Prostate gland (tissue), 2 donors: Measurements from ENCODE around the gene FHDC1. TPM values are rescaled to one million over a fixed set of nuclear protein-coding genes. Genes with fewer than 3 reads are reported as not detected.

Experiments
- DNase-seq: peaks from one replicate; pipeline ENCODE4 v3.0.0-alpha.2; 2019; ENCODE audit warnings: low spot score
- H3K27ac ChIP-seq, 2 donors: fragments of 200-600 bp; sonication (generic); 2 replicates each; pipeline ENCODE4 v1.5.1; 2017 to 2019
- H3K27me3 ChIP-seq: fragments of 200-600 bp; sonication (generic); replicated peaks from 2 replicates; pipeline ENCODE4 v1.5.1; 2019; ENCODE audit not compliant: insufficient read depth
- H3K36me3 ChIP-seq, 2 donors: fragments of 200-600 bp; sonication (generic); 1 replicate in 1 of 2; 2 replicates in 1 of 2; pipeline versions ENCODE4 v1.5.1 to v1.8.1; 2017 to 2019
- H3K4me1 ChIP-seq: fragments of 200-600 bp; sonication (generic); replicated peaks from 2 replicates; pipeline ENCODE4 v1.5.1; 2019
- H3K4me3 ChIP-seq, 2 donors: fragments of 200-600 bp; sonication (generic); 2 replicates each; pipeline ENCODE4 v1.5.1; 2017 to 2019
- H3K9me3 ChIP-seq: fragments of 200-600 bp; sonication (generic); 2 replicates; pipeline ENCODE4 v1.5.1; 2017
- CTCF ChIP-seq, 4 experiments: fragments of 200-600 bp in 2 of 4; fragments of 450-650 bp in 2 of 4; sonication (generic) in 2 of 4; IDR thresholded peaks; 1 replicate in 3 of 4; 2 replicates in 1 of 4; pipeline ENCODE4 v1.5.1; 2016 to 2019; ENCODE audit warnings: antibody characterized with exemption in 4 of 4, mild to moderate bottlenecking in 2 of 4, moderate library complexity in 2 of 4
- POLR2A ChIP-seq: fragments of 450-650 bp; IDR thresholded peaks from one replicate; pipeline ENCODE4 v1.6.1; 2016; ENCODE audit warnings: antibody characterized with exemption, mild to moderate bottlenecking
- POLR2AphosphoS5 ChIP-seq: sonication (generic); formaldehyde crosslinking; IDR thresholded peaks from one replicate; pipeline ENCODE4 v1.6.1; 2017; ENCODE audit warnings: antibody characterized with exemption
- WGBS: methylation state at CpG from one replicate; pipeline ENCODE4 v1.1.5; 2018; 5-methylcytosine and 5-hydroxymethylcytosine counted together
- intact Hi-C: fragments of 100-400 bp; cut with DNase I; formaldehyde crosslinking; loops from one replicate; pipeline ENCODE4 v1.14.2; 2022
- total RNA-seq, 2 donors: library from RNA; depleted of rRNA; stranded (reverse); fragments of >200 nt; gene quantifications; one replicate each; pipeline ENCODE4 v1.1.0, GENCODE V29; 2016

The FHDC1 gene
- total RNA-seq, 2 donors from 2014 or later: 11.0 to 15.3 TPM

DNA sequence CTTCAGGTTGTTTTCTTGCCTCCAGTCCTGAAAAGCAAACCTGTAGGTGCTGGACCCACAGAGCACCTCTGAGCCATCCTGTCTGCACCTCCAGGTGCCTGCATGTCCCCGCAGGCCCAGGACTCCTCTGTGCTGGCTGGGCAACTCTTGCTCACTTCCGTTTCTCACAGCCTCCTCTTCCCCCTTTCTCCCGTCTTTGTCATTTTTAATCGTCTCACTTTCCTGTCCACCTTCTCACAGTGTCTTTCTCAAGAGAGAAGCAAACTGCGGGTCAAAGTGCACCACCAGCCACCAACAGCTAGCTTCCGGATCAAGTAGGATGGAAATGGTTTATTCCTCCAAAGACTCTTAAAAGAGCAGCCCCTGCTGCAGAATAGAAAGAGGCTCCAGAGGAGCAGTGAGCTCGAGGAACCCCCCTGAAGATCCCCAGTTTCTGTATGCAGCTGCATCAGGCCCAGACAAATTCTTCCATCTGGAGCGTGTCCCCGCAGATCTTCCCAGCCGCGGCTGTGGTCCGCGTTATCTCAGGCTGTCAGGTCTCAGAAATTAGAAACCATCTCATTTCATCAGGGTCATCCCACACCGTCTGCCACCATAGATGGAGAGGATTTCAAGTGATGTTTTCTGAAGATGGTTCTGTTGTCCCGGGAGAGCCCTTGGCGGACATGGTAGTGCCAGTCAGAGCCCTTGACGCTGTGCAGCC is 87.7 kb downstream of the FHDC1 start:
- H3K4me1 ChIP-seq: no peaks in the 10 kb centered on the region
- intact Hi-C loops: no loop called here
- peak overlapping the region; percentile 11 to 60 for H3K27ac ChIP-seq
- H3K36me3 ChIP-seq: no peaks in the 10 kb centered on the region
- H3K27me3 ChIP-seq: no peaks in the 10 kb centered on the region
- H3K9me3 ChIP-seq: no peaks in the 10 kb centered on the region
- DNase-seq: peak; percentile 42
- H3K4me3 ChIP-seq: no peak overlapping the region
- no peak for TF ChIP-seq POLR2AphosphoS5
- TF ChIP-seq POLR2A: no peak
- no peak for TF ChIP-seq CTCF (IDR thresholded peaks at IDR 0.05)
- WGBS: 38% methylated on average over 17 of the region's 17 CpGs

- H3K36me3 ChIP-seq: no peaks in the 10 kb centered on the region
- WGBS: 17% methylated on average over 6 of the region's 6 CpGs
- peak overlapping the region in 1 of 2 donors; percentile 60 for H3K27ac ChIP-seq
- TF ChIP-seq POLR2AphosphoS5: peak; percentile 77
- TF ChIP-seq POLR2A: no peak
- DNase-seq: peak; percentile 49
- H3K27me3 ChIP-seq: no peaks in the 10 kb centered on the region
- H3K9me3 ChIP-seq: no peaks in the 10 kb centered on the region
- H3K4me1 ChIP-seq: no peaks in the 10 kb centered on the region
- no peak overlapping the region for H3K4me3 ChIP-seq
- intact Hi-C loops: no loop called here
Observed at GRCh38 chr4:153024466-153024865, 88.3 kb downstream of the FHDC1 start.

- Histone ChIP-seq H3K27me3 (no peaks in the 10 kb centered on the region), H3K4me3 (no peak overlapping the region), H3K4me1 (no peaks in the 10 kb centered on the region), H3K27ac (peak overlapping the region in 1 of 2 donors; percentile 60), H3K36me3 (no peaks in the 10 kb centered on the region), H3K9me3 (no peaks in the 10 kb centered on the region)
- TF ChIP-seq POLR2A (no peak), CTCF (IDR thresholded peaks at IDR 0.05) (no peak), POLR2AphosphoS5 (no peak)
- intact Hi-C loops: no loop called here
- WGBS: 21% methylated on average over 1 of the region's 1 CpG
- no peak for DNase-seq
Observed at GRCh38 chr4:153025406-153025805, 89.3 kb downstream of the FHDC1 start.

DNA sequence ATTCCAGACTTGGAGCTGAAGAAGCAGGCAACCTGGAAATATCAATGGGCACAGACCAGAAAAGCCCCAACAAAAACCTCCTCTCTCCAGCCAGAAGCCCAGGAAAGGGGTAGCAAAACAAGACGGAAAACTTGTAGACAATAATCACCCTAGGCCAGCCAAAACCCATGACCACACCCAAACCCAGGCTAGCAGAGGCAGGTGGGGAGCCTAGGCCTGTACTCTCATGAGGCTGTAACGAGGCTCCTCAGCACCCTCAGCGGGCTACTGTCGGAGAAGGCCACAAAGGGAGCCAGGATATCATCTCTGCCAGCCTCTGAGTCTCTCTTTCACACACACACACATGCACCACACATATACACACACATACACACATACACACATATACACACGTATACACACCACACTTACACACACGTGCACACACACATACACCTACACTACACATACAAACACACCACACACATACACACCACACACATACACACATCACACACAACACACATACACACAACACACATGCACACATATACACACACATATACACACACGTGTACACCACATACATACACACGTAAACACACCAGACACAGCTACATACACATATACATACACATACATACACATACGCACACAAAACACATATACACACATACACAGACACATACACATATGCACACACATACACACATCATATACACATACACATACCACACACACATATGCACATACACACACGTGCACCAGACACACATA is 90.6 kb downstream of the FHDC1 start:
- H3K27me3 ChIP-seq: no peaks in the 10 kb centered on the region
- H3K36me3 ChIP-seq: no peaks in the 10 kb centered on the region
- intact Hi-C loops: no loop called here
- no peaks in the 10 kb centered on the region for H3K4me1 ChIP-seq
- WGBS: 91% methylated on average over 10 of the region's 10 CpGs
- DNase-seq: no peak
- H3K4me3 ChIP-seq: no peak overlapping the region
- H3K27ac ChIP-seq: no peak overlapping the region
- H3K9me3 ChIP-seq: no peaks in the 10 kb centered on the region
- no peak for TF ChIP-seq POLR2AphosphoS5
- TF ChIP-seq CTCF (IDR thresholded peaks at IDR 0.05): no peak
- TF ChIP-seq POLR2A: no peak

DNA sequence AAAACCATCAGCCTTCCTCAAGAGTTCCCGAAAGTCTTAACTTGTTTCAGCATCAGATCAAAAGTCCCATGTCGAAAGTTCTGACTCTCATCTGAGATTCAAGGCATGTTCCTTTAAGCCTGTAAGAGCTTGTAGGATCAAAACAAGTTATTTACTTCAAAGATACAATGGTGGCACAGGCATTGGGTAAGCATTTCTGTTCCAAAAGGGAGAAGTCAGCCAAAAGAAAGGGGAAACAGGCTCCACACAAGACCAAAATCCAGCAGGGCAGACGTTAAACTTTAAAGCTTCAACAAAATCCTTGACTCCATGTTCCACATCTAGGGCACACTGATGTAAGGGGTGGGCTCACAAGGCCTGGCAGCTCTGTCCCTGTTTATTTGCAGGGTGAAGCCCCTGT is 91.7 kb downstream of the FHDC1 start:
- no peaks in the 10 kb centered on the region for H3K36me3 ChIP-seq
- H3K9me3 ChIP-seq: no peaks in the 10 kb centered on the region
- WGBS: 75% methylated on average over 3 of the region's 3 CpGs
- H3K27me3 ChIP-seq: no peaks in the 10 kb centered on the region
- intact Hi-C loops: no loop called here
- DNase-seq: no peak
- no peak overlapping the region for H3K27ac ChIP-seq
- H3K4me1 ChIP-seq: no peaks in the 10 kb centered on the region
- H3K4me3 ChIP-seq: no peak overlapping the region
- TF ChIP-seq POLR2AphosphoS5 (no peak), POLR2A (no peak), CTCF (IDR thresholded peaks at IDR 0.05) (no peak)
